Measurements from ENCODE around the gene GBE1.

Gene GBE1

GRCh38 chr3:81483046-81483445 lies 278.4 kb downstream of the GBE1 start:
- Histone ChIP-seq H3K4me2 (ENCODE audit: low read depth, low read length, poor library complexity, severe bottlenecking) (no peak overlapping the region), H3K79me2 (ENCODE audit: insufficient read depth, low read length) (no peaks in the 10 kb centered on the region), H3K27me3 (ENCODE audit: insufficient read depth, low read length, poor library complexity, severe bottlenecking) (no peaks in the 10 kb centered on the region), H3K9me3 (ENCODE audit: insufficient read depth, low read depth, low read length) (no peaks in the 10 kb centered on the region), H3K36me3 (ENCODE audit: insufficient read depth, low read length) (peaks cover under 1% of the 10 kb centered on the region; the same call in 1 of the 2 replicates), H3K9me2 (replicated peaks; ENCODE audit: low read depth, low read length) (no peaks in the 10 kb centered on the region), H3F3A (ENCODE audit: low read depth) (no peaks in the 10 kb centered on the region), H4K20me1 (ENCODE audit: insufficient read depth, low read length, poor library complexity, severe bottlenecking) (no peaks in the 10 kb centered on the region), H3K9ac (ENCODE audit: low read depth, low read length, poor library complexity, severe bottlenecking) (no peak overlapping the region), H2AFZ (ENCODE audit: low read length) (no peak overlapping the region), H3K4me1 (ENCODE audit: insufficient read depth, low read length, poor library complexity, severe bottlenecking) (peaks cover 6% of the 10 kb centered on the region), H3K4me3 (ENCODE audit: low read length, poor library complexity, severe bottlenecking) (no peak overlapping the region)
- TF ChIP-seq CTCF (conservative IDR thresholded peaks at IDR 0.05; ENCODE audit: low read length) (no peak), EZH2phosphoT487 (IDR thresholded peaks at IDR 0.05; ENCODE audit: borderline replicate concordance) (no peak)

- H3K27me3 ChIP-seq (ENCODE audit: insufficient read depth, low read length, poor library complexity, severe bottlenecking): no peaks in the 10 kb centered on the region
- H4K20me1 ChIP-seq (ENCODE audit: insufficient read depth, low read length, poor library complexity, severe bottlenecking): no peaks in the 10 kb centered on the region
- H3K4me3 ChIP-seq (ENCODE audit: low read length, poor library complexity, severe bottlenecking): no peak overlapping the region
- H3K9me2 ChIP-seq (replicated peaks; ENCODE audit: low read depth, low read length): no peaks in the 10 kb centered on the region
- H2AFZ ChIP-seq (ENCODE audit: low read length): no peak overlapping the region
- H3F3A ChIP-seq (ENCODE audit: low read depth): 0 out of 2 replicates have a peak, but pooled peaks cover 8% of the 10 kb centered on the region
- H3K4me2 ChIP-seq (ENCODE audit: low read depth, low read length, poor library complexity, severe bottlenecking): no peak overlapping the region
- H3K9ac ChIP-seq (ENCODE audit: low read depth, low read length, poor library complexity, severe bottlenecking): no peak overlapping the region
- no peak for TF ChIP-seq EZH2phosphoT487 (IDR thresholded peaks at IDR 0.05; ENCODE audit: borderline replicate concordance)
- no peak for TF ChIP-seq CTCF (conservative IDR thresholded peaks at IDR 0.05; ENCODE audit: low read length)
- peaks cover 11% of the 10 kb centered on the region for H3K4me1 ChIP-seq (ENCODE audit: insufficient read depth, low read length, poor library complexity, severe bottlenecking)
- H3K79me2 ChIP-seq (ENCODE audit: insufficient read depth, low read length): no peaks in the 10 kb centered on the region
- no peaks in the 10 kb centered on the region for H3K9me3 ChIP-seq (ENCODE audit: insufficient read depth, low read depth, low read length)
- no peaks in the 10 kb centered on the region for H3K36me3 ChIP-seq (ENCODE audit: insufficient read depth, low read length)
Measured at GRCh38 chr3:81477740-81478139, 283.7 kb downstream of the GBE1 start.

GRCh38 chr3:81476692-81477091 lies 284.8 kb downstream of the GBE1 start:
- TF ChIP-seq EZH2phosphoT487 (IDR thresholded peaks at IDR 0.05; ENCODE audit: borderline replicate concordance): no peak
- no peak for TF ChIP-seq CTCF (conservative IDR thresholded peaks at IDR 0.05; ENCODE audit: low read length)
- Histone ChIP-seq H3K4me2 (ENCODE audit: low read depth, low read length, poor library complexity, severe bottlenecking) (no peak overlapping the region), H3K9me2 (replicated peaks; ENCODE audit: low read depth, low read length) (no peaks in the 10 kb centered on the region), H3K36me3 (ENCODE audit: insufficient read depth, low read length) (no peaks in the 10 kb centered on the region), H3K9me3 (ENCODE audit: insufficient read depth, low read depth, low read length) (no peaks in the 10 kb centered on the region), H4K20me1 (ENCODE audit: insufficient read depth, low read length, poor library complexity, severe bottlenecking) (no peaks in the 10 kb centered on the region), H3F3A (ENCODE audit: low read depth) (peaks cover 14% of the 10 kb centered on the region; the same call in 1 of the 2 replicates), H3K4me3 (ENCODE audit: low read length, poor library complexity, severe bottlenecking) (no peak overlapping the region), H3K4me1 (ENCODE audit: insufficient read depth, low read length, poor library complexity, severe bottlenecking) (peaks cover 22% of the 10 kb centered on the region), H3K79me2 (ENCODE audit: insufficient read depth, low read length) (no peaks in the 10 kb centered on the region), H3K9ac (ENCODE audit: low read depth, low read length, poor library complexity, severe bottlenecking) (no peak overlapping the region), H2AFZ (ENCODE audit: low read length) (no peak overlapping the region), H3K27me3 (ENCODE audit: insufficient read depth, low read length, poor library complexity, severe bottlenecking) (no peaks in the 10 kb centered on the region)

Data from Loucy (cell line).